ENCODE results near the gene RRAD.

The RRAD gene

DNA sequence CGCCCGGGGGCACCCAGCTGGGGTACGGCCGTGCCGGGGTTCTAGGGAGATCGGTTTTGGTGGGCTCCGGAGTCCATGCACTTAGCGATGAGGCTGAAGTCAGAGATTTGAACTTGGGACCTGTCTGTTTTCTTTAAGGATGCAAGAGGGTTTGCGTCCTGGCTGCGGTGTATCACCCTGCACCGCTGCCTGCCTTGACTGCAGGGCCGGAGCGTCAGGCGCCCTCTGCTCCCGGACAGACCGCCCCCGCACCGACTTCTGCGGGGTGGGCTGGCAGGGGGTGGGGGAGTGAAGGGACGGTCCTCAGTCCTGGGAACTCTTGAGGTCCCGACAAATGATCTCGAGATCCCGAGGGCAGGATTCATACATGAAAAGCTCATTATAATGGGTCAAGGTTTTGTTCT is 44.3 kb downstream of the RRAD start:
- DNase-seq (ENCODE audit: low read depth), result no peak

DNA sequence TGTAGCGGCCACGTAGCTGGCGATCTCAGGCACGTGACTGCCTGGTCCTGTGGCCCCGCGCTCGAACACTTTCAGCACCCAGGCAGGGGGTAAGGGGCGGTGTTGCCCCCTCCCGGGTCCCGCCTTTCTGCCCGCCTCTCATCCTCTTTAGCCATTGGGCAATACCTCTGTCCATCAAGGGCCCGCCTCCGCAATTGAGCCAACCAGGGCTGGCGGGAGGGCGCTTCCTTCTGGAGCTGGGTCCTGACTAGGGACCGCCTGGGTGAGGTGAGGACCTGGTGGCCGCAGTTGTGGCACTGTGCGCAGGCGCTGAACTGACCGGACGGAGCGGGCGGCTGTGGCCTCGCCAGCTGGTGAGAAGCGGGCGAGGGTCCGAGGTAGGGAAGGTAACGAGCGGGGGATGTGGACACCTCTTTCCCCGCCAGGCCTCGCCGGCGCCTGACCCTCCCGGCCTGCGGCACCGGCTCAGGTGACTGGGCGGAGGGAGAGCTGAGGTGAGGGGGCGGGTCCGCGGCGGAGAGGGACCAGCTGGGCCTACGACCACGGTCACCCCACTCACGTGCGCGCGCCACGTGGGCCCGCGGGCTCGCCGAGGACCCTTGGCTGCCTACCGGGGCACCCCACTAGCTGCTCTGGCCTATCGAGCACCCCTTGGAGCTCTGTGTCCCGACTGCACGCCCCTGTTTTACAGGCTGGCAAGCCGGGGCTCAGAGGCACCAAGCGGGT is 44.9 kb downstream of the RRAD start, which contains the start of gene PDP2:
Gene PDP2 (plus strand): TSS at position 228 of the 726 bp plus-strand sequence. CDS start 3,770 bp downstream, outside the sequence.
- peak; percentile 88 for DNase-seq (ENCODE audit: low read depth)

DNA sequence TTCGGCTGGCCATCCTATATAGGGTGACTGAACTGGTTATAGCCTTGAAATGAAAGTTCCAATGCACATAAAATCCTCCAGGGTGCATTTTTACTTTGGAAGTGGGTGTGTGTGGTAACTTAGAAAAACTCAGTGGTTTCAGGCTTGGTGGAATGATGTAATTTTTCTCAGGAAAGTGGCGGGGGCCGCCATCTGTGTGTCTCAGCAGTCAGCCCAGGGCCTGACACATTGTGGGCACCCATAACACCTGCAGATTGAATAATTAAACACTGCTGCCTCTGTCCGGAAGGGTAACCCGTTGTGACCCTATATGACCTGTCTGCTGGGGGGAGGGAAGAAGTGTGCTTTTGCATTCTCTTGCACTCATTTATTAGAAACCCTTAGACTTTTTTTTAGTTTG is 47.3 kb downstream of the RRAD start:
- DNase-seq (ENCODE audit: low read depth), result no peak

DNA sequence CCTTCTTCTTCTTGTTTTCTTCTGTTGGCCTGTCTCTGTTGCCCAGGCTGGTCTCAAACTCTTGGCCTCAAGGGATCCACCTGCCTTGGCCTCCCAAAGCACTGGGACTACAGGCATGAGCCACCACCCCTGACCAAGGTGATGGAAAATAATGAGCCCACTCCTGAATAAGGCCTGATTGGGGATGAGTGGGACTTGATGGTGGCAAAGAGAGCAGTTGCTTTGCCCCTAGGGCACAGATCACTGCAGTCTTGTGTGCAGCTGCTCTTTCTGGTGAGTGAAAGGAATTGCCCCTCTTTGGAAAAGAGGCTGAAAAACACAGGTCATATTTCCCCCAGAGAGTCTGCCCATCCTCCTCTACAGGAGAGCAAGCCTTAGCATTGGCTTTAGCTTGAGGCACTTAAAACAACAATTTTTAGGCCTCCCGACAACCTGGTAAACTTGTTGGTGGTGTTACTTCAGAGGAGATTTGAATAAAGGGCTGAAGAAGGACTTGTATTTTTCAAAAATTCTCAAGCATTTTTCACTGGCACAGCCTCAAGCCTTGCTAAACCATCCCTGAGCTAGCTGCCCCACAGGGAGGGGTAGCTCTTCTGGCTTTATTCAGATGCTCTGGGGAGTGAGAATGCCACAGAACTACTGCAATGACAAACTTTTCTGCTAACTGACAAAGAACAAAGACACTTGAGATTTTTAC is 51.1 kb downstream of the RRAD start:
- DNase-seq (ENCODE audit: low read depth), result peak; percentile 71

DNA sequence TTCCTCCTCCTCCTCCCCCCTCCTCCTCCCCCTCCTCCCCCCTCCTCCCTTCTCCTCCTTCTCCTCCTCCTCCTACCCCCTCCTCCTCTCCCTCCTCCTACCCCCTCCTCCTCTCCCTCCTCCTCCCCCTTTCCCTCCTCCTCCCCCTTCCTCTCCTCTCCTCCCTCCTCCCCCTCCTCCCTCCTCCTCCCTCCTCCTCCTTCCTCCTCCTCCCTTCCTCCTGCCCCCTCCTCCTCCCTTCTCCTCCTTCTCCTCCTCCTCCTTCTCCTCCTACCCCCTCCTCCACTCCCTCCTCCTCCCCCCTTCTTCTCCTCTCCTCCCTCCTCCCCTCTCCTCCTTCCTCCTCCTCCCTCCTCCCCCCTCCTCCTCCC is 51.7 kb downstream of the RRAD start:
- no peak for DNase-seq (ENCODE audit: low read depth)

DNA sequence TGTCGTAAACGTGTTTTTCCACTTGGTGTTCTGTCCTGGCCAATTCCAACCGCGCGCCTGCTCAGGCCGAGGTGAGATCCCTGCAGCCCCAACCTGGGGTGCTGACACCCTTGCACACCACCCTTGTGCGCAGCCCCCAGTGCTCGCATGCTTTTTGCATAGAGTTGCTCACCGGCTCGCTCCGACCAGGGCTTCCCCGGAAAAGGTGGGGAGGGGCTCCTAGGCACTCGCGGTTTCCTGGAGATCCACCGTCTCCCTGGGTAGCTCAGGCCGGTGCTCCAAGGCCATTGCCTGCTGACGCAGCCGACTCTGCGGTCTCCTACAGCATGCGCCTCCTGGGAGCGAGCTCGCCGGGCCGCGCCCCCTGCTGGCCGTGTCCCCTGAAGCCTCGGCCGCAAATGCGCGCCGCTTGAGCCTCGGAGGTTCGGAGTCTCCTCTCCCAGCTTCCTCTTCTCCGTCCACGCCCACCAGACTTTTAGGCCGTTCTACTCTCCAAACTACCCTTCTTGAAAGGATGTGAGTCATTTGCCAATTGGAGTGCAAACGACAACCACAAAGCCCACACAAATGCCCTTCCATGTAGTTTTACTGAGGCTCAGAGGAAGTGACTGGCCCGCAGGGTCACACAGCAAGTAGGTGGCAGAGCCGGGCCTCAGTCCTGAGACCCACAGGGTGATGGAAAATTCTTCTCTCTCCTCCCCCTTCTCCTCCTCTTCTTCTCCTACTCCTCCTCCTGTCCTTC is 52.2 kb downstream of the RRAD start:
- DNase-seq (ENCODE audit: low read depth), result peak; percentile 99

DNA sequence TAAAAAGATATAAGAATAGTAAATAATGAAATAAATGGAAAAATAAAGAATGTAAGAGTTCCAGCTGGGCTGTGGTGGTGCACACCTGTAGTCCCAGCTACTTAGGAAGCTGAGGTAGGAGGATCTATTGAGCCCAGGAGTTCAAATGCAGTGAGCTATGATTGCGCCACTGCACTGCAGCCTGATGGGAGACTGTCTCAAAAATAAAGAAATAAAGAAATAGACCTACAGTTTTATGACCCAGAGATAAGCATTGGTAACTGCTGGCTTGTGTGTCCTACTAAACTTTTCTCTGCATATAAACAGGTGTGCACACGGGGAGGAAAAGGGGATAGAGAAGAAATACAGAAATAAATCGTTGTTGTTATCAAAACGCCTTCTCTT is 52.8 kb downstream of the RRAD start:
- no peak for DNase-seq (ENCODE audit: low read depth)

DNA sequence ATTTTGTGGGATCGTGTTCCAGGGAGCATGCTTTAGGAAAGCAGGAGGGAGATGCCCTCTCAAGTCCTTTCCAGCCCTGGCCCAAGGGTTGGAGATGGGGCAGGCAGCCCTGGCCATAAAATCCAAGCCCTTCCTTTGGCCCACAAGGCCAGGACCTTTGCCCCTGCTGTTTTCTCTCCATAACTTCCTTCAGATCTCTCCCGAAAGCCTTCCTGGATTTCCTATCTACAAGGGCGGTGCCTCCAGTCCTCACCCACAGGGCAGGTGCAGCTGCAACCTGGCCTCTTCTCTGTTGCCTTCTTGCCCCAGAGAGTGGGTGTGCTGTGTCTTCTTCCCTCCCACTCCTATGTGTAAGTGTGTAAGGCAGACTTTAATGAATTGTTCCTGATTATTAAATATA is 53.5 kb downstream of the RRAD start:
- DNase-seq (ENCODE audit: low read depth), result no peak

Measured in iris pigment epithelial cell (primary cell).